Vagina (tissue), 2 donors: ENCODE results near the gene LSM5.

Source experiments
- POLR2A ChIP-seq, 2 donors: fragments of 450-650 bp; IDR thresholded peaks; one replicate each; pipeline ENCODE4 v1.6.1; 2017; ENCODE audit warnings: antibody characterized with exemption in 2 of 2, mild to moderate bottlenecking in 2 of 2, moderate library complexity in 2 of 2
- POLR2AphosphoS5 ChIP-seq, 2 donors: sonication (generic); formaldehyde crosslinking; IDR thresholded peaks; one replicate each; pipeline ENCODE4 v1.9.0; 2017; ENCODE audit warnings: antibody characterized with exemption in 2 of 2, mild to moderate bottlenecking in 2 of 2, low read depth in 1 of 2; ENCODE audit not compliant: insufficient read depth in 1 of 2

DNA sequence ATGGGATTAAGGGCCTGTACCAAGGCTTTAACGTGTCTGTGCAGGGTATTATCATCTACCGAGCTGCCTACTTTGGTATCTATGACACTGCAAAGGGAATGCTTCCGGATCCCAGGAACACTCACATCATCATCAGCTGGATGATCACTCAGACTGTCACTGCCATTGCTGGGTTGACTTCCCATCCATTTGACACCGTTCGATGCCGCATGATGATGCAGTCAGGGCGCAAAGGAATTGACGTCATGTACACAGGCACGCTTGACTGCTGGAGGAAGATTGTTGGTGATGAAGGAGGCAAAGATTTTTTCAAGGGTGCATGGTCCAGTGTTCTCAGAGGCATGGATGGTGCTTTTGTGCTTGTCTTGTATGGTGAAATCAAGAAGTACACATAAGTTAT, 18.2 kb downstream of the LSM5 start:
- no peak for TF ChIP-seq POLR2AphosphoS5 (IDR thresholded peaks at IDR 0.05; ENCODE audit: insufficient read depth in 1 of 2, low read depth in 1 of 2)
- TF ChIP-seq POLR2A (IDR thresholded peaks at IDR 0.05): no peak
